ENCODE data around the gene DARS1.

Gene DARS1

DNA sequence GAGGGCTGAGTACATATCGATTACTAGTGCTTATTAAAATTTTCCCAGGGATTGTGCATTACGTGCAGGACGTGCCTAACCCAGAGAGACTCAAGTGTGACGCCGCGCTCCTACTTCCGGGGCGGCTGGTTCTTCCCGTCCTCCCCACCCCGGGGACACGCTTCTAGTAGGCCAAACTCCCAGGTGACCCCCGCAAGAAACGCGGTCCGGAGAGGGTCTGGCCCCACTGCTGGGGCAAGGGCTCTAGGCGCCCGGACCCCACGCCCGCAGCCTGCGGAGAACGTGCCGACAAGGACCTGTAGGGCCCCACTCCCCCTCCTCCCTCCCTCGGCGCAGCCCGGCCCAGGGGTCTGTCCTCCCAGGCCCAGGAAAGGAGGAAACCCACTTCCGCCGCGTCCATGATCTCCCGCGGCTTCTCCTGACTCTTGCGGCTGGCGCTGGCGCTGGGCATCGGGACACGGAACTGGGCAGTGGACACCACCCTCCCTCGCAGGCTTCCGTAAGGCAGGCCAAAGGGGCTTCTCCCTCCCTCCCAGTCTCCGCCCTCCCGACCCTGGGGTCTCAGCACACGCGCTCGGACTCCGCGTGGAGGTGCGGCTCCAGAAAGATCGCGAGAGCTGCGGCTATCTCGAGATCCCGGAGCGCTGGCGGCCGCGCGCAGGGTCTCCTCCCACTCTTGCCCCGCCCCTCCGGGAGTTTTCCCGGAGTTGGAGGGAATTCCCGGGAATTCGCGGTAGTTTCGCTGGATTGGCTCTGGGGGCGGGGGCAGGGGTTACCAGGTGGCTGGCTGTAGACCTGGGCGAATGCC, at the start of gene DARS1:
Gene DARS1 (minus strand): TSS at position 609 of the 808 bp plus-strand sequence. CDS start 158 bp downstream, at position 451.
- DNase-seq (ENCODE audit: insufficient read length, low spot score) = peak; percentile 57
- TF ChIP-seq, protein P1, sequence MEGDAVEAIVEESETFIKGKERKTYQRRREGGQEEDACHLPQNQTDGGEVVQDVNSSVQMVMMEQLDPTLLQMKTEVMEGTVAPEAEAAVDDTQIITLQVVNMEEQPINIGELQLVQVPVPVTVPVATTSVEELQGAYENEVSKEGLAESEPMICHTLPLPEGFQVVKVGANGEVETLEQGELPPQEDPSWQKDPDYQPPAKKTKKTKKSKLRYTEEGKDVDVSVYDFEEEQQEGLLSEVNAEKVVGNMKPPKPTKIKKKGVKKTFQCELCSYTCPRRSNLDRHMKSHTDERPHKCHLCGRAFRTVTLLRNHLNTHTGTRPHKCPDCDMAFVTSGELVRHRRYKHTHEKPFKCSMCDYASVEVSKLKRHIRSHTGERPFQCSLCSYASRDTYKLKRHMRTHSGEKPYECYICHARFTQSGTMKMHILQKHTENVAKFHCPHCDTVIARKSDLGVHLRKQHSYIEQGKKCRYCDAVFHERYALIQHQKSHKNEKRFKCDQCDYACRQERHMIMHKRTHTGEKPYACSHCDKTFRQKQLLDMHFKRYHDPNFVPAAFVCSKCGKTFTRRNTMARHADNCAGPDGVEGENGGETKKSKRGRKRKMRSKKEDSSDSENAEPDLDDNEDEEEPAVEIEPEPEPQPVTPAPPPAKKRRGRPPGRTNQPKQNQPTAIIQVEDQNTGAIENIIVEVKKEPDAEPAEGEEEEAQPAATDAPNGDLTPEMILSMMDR (IDR thresholded peaks at IDR 0.05; ENCODE audit: insufficient read depth, missing control alignments) = no peak
- FAIRE-seq = peak; percentile 91

DNA sequence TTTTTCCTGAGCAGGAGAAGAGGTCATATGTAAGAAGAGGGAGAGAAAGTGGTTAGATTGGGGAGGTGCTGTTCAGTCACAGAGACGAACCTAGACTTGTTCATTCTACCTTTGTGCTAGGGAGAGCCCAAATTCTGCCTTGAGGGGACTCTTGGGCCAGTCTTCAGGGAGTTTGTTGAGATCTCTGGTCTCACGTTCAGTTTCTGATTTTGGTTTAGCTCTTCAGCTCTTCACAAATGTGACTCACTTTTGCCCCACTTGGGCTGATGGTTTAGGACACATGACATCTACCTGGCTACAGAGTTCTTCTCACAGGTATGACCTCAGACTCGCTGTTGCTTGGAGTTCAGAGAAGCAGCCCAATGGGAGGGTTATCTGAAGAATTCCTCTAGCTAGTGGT, 49.2 kb upstream of the DARS1 start:
- FAIRE-seq (no peak), DNase-seq (ENCODE audit: insufficient read length, low spot score) (no peak)
- TF ChIP-seq, protein P1 (IDR thresholded peaks at IDR 0.05; ENCODE audit: insufficient read depth, missing control alignments) = no peak

DNA sequence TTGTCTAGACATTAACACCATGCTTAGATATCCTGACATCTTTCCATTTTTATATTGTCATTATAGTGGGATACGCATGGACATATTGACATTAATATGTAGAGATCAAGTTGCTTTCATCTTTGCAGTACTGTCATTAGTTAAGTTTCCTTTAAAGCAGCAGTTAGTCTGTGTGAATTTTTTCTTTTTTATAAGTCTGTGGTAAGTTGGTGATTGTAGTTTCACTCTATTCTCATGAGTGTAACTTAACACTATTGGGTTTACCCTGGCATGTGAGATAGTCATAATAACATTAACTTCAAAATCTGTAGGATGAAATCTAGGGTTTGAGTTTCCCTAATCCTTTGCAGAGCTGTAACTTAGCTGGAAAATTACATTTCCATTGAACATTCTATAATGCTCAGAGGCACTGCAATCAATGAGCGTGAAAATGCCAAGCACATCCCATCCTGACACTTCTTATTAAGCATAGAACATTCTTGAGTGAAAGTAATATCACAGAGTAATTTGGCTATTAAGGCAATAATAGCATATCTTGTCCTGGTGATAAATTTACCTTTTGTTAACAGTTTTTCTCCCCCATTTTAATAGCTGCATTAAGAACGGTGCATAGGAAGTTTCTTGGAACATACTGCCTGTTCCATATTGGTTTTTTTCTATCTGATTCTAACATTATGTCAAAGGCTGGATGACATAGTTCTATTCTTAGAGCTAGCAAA, 47.5 kb upstream of the DARS1 start:
- TF ChIP-seq, protein P1 (IDR thresholded peaks at IDR 0.05; ENCODE audit: insufficient read depth, missing control alignments) = no peak
- DNase-seq (ENCODE audit: insufficient read length, low spot score) (no peak), FAIRE-seq (peak; percentile 21)

DNA sequence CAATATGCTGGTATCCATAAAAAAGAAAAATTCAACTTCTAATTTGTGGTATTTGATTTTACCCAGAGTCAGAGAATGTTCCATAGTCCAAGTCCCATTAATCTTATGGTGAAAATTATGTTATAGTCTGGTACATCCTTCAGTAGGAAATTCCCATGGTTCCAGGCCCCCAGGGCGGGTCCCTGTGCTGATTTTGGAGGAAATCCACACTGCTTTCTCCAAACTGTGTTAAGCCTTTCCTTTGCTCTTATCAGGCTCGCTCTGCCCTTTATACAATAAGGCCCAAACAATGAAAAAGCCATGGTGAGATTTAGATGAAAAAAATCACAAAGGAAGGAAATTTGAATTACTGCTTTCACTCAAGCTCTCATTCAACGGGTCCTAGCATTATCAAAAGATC, 46.8 kb upstream of the DARS1 start:
- no peak for DNase-seq (ENCODE audit: insufficient read length, low spot score)
- no peak for FAIRE-seq
- TF ChIP-seq, protein P1 (IDR thresholded peaks at IDR 0.05; ENCODE audit: insufficient read depth, missing control alignments) = no peak

DNA sequence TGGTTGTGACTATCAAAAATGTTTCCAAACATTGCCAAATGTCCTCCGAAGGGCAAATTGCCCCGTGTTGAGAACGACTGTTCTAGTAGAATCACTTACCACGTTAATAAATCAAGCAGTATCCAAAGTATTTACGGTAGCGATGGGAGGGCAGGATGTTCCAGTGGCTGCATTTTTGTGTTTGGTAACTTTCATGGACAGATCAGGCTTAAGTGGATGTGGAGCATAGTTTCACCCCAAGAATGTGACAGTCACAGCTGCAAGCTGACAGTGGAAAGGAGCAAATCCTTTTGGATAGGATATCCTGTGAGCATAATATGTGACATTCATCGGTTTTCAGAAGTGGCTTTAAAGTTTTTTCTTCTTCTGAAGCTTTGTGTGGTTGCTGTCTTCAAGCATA, 46.3 kb upstream of the DARS1 start:
- DNase-seq (ENCODE audit: insufficient read length, low spot score) (no peak), FAIRE-seq (no peak)
- TF ChIP-seq, protein P1 (IDR thresholded peaks at IDR 0.05; ENCODE audit: insufficient read depth, missing control alignments) = no peak

DNA sequence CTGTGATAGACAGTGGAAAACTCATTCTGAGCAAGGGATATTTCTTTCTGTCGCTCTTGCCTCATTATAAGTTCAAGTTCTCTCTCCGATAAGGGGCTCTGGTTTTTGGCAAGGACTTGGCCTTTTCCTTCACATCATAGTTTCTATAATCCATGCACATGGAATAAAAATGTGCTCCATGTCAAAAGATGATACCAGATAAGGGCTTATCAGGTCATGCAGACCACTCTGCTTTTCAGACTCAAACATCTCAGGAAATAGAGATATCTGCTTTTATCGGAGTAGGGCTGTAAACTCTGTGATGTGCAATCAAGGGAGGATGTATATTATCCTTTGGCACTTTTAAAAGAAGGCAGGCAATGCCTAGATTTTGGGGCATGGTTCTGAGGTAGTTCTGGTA, 45.0 kb upstream of the DARS1 start:
- DNase-seq (ENCODE audit: insufficient read length, low spot score) (no peak), FAIRE-seq (no peak)
- TF ChIP-seq, protein P1 (IDR thresholded peaks at IDR 0.05; ENCODE audit: insufficient read depth, missing control alignments) = no peak

DNA sequence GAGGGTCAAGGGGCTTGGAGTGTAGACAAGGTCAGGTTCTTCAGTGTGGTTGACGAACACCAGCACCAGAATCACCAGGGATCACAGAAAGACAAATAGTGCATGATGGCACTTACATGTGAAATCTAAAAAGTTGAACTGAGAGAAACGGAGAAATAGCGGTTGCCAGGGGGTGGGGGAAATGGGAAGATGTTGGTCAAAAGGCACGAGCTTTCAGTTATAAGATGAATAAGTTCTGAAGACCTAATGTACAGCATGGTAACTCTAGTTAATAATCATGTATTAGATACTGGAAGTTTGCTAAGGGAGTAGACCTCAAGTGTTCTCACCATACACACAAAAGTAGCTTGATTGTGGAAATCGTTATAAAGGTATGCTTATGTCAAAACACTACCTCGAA, 43.7 kb upstream of the DARS1 start:
- TF ChIP-seq, protein P1 (IDR thresholded peaks at IDR 0.05; ENCODE audit: insufficient read depth, missing control alignments) = no peak
- DNase-seq (ENCODE audit: insufficient read length, low spot score) (no peak), FAIRE-seq (no peak)
